Mesenteric fat pad (tissue), 1 donor: ENCODE data around the gene MMP14. TPM values are rescaled to one million over a fixed set of nuclear protein-coding genes. Genes with fewer than 3 reads are reported as not detected.

ENCODE experiments used
- DNase-seq: peaks from one replicate; pipeline ENCODE4 v3.0.0-alpha.2; 2020; ENCODE audit warnings: low spot score
- total RNA-seq: library from RNA; stranded (reverse); fragmentation: NEBNext Ultra II Directional; extraction: Animal tissue kit (Norgen Biotek cat#: 25700); gene quantifications from one replicate; pipeline ENCODE4 v1.2.1, GENCODE V29; 2021
- donor health status: DM: yes; HTN: yes; CAD: no.

The MMP14 gene
- total RNA-seq, 1 donor from 2014 or later, result 273 TPM

- DNase-seq, result no peak
These were observed 47.8 kb downstream of the MMP14 start for GRCh38 chr14:22884076-22884737.

GRCh38 chr14:22884738-22885523, 48.5 kb downstream of the MMP14 start:
- no peak for DNase-seq

- no peak for DNase-seq
These were observed 49.6 kb downstream of the MMP14 start for GRCh38 chr14:22885975-22886374.

GRCh38 chr14:22886500-22887259, 50.3 kb downstream of the MMP14 start:
- no peak for DNase-seq

GRCh38 chr14:22887260-22887989, 51.0 kb downstream of the MMP14 start:
- no peak for DNase-seq

- DNase-seq, result no peak
These were observed 51.6 kb downstream of the MMP14 start for GRCh38 chr14:22887990-22888378.

- DNase-seq, result no peak
These were observed 52.3 kb downstream of the MMP14 start for GRCh38 chr14:22888662-22889061.

GRCh38 chr14:22890416-22890815, 54.0 kb downstream of the MMP14 start:
- no peak for DNase-seq

GRCh38 chr14:22892488-22892887, 56.1 kb downstream of the MMP14 start:
- DNase-seq, result no peak

- DNase-seq, result no peak
These were observed 57.3 kb downstream of the MMP14 start for GRCh38 chr14:22893706-22894105.

GRCh38 chr14:22895402-22895801, 59.0 kb downstream of the MMP14 start:
- DNase-seq, result no peak

GRCh38 chr14:22896356-22896755, 60.0 kb downstream of the MMP14 start:
- DNase-seq, result no peak

GRCh38 chr14:22896760-22897159, 60.4 kb downstream of the MMP14 start:
- DNase-seq, result no peak

- DNase-seq, result no peak
These were observed 61.0 kb downstream of the MMP14 start for GRCh38 chr14:22897357-22897756.

Other genes with a start within 250 kb of the MMP14 start
- gene DAD1, start 247.4 kb upstream of the MMP14 start, total RNA-seq, result 180 TPM
- gene ABHD4, start 238.3 kb upstream of the MMP14 start, total RNA-seq, result 36.5 TPM
- gene OR6J1, start 192.2 kb upstream of the MMP14 start, total RNA-seq, result not detected
- gene OXA1L, start 69.9 kb upstream of the MMP14 start, total RNA-seq, result 77.7 TPM
- 25.5 TPM for gene SLC7A7, start 21.1 kb upstream of the MMP14 start, total RNA-seq
- gene MRPL52, start 6.7 kb upstream of the MMP14 start, total RNA-seq, result 54.0 TPM
- gene LRP10, start 35.2 kb downstream of the MMP14 start, total RNA-seq, result 113 TPM
- 0.39 TPM for gene REM2, start 46.6 kb downstream of the MMP14 start, total RNA-seq
- 53.8 TPM for gene RBM23, start 82.6 kb downstream of the MMP14 start, total RNA-seq
- 54.8 TPM for gene PRMT5, start 92.8 kb downstream of the MMP14 start, total RNA-seq
- gene HAUS4, start 120.5 kb downstream of the MMP14 start, total RNA-seq, result 20.8 TPM
- gene AJUBA, start 146.0 kb downstream of the MMP14 start, total RNA-seq, result 6.0 TPM
- 4.9 TPM for gene C14orf93, start 173.6 kb downstream of the MMP14 start, total RNA-seq
- 113 TPM for gene PSMB5, start 198.3 kb downstream of the MMP14 start, total RNA-seq
- not detected for gene PSMB11, start 205.6 kb downstream of the MMP14 start, total RNA-seq
- gene CDH24, start 220.9 kb downstream of the MMP14 start, total RNA-seq, result 2.4 TPM